Adrenal gland (tissue), 5 donors: ENCODE measurements around the gene RPS4Y2.

ENCODE experiments used
- CTCF ChIP-seq, 6 experiments: fragments of 450-650 bp in 4 of 6; fragments of 200-600 bp in 2 of 6; sonication (generic) in 1 of 6; IDR thresholded peaks; 1 replicate in 5 of 6; 2 replicates in 1 of 6; pipeline versions ENCODE4 v1.5.1 to v1.8.0; 2016 to 2021; ENCODE audit warnings: antibody characterized with exemption in 6 of 6, mild to moderate bottlenecking in 2 of 6, moderate library complexity in 1 of 6
- POLR2A ChIP-seq, 2 donors: fragments of 450-650 bp; IDR thresholded peaks; one replicate each; pipeline ENCODE4 v1.6.1; 2017; ENCODE audit warnings: antibody characterized with exemption in 2 of 2, mild to moderate bottlenecking in 2 of 2, moderate library complexity in 1 of 2
- donor health status: DM: no; HTN: no; CAD: no.

GRCh38 chrY:20739806-20740205 lies 16.1 kb upstream of the RPS4Y2 start:
- TF ChIP-seq CTCF (IDR thresholded peaks at IDR 0.05), result no peak
- TF ChIP-seq POLR2A (IDR thresholded peaks at IDR 0.05), result no peak
